MM.1S (cell line): ENCODE results near the gene SARS1.

Source experiments
- CTCF ChIP-seq: fragments of 300-600 bp; sonication (generic); IDR thresholded peaks from 2 replicates; pipeline ENCODE4 v1.5.1; 2016; ENCODE audit warnings: antibody characterized with exemption, low read length, mixed read lengths
- EZH2phosphoT487 ChIP-seq: fragments of 300-600 bp; sonication (generic); IDR thresholded peaks from 2 replicates; pipeline ENCODE4 v1.6.1; 2018; ENCODE audit warnings: antibody characterized with exemption, low read length

- TF ChIP-seq CTCF = no peak
- TF ChIP-seq EZH2phosphoT487 = no peak
Measured at GRCh38 chr1:109279615-109280278, 66.0 kb downstream of the SARS1 start.
